Nephron progenitor cell (in vitro differentiated cells): ENCODE measurements around the gene GLYAT.
"Not testable (repeated sequence)": the region's sequence is repeated elsewhere in the genome, so short reads cannot be mapped to it uniquely, and the experiment has no call there.

Experiments
- DNase-seq: peaks from one replicate; pipeline ENCODE4 v3.0.0; 2021
- H3K27ac Mint-ChIP-seq: 2 replicates; pipeline ENCODE4 v1.8.0; 2021; ENCODE audit warnings: mild to moderate bottlenecking, moderate library complexity, mixed read lengths
- H3K27me3 Mint-ChIP-seq: 2 replicates; pipeline ENCODE4 v1.8.0; 2021; ENCODE audit warnings: mild to moderate bottlenecking, low read depth, mixed read lengths; ENCODE audit not compliant: poor library complexity
- H3K36me3 Mint-ChIP-seq: 2 replicates; pipeline ENCODE4 v1.8.0; 2021; ENCODE audit warnings: low read depth, mixed read lengths
- H3K4me1 Mint-ChIP-seq: 2 replicates; pipeline ENCODE4 v1.8.0; 2021; ENCODE audit warnings: mixed read lengths
- H3K4me3 Mint-ChIP-seq: 2 replicates; pipeline ENCODE4 v1.8.0; 2021; ENCODE audit warnings: mild to moderate bottlenecking, moderate library complexity, mixed read lengths
- H3K9me3 Mint-ChIP-seq: 2 replicates; pipeline ENCODE4 v1.8.0; 2021; ENCODE audit warnings: mild to moderate bottlenecking, moderate library complexity, mixed read lengths
- CTCF ChIP-seq: fragments of 200-600 bp; sonication (generic); IDR thresholded peaks from 2 replicates; pipeline ENCODE4 v1.5.0; 2021; ENCODE audit warnings: antibody characterized with exemption

Gene GLYAT

GRCh38 chr11:58727415-58727797 is 4.3 kb downstream of the GLYAT start:
- no peaks in the 10 kb centered on the region for H3K36me3 Mint-ChIP-seq
- H3K27ac Mint-ChIP-seq: no peak overlapping the region
- peaks cover 3% of the 10 kb centered on the region for H3K27me3 Mint-ChIP-seq
- no peak overlapping the region for H3K4me3 Mint-ChIP-seq
- no peak for DNase-seq
- peaks cover 16% of the 10 kb centered on the region for H3K9me3 Mint-ChIP-seq
- no peaks in the 10 kb centered on the region for H3K4me1 Mint-ChIP-seq
- TF ChIP-seq CTCF: no peak

GRCh38 chr11:58726737-58727414 is 4.9 kb downstream of the GLYAT start:
- H3K4me3 Mint-ChIP-seq: no peak overlapping the region
- H3K36me3 Mint-ChIP-seq: no peaks in the 10 kb centered on the region
- peaks cover 3% of the 10 kb centered on the region for H3K27me3 Mint-ChIP-seq
- H3K27ac Mint-ChIP-seq: no peak overlapping the region
- peaks cover 17% of the 10 kb centered on the region for H3K9me3 Mint-ChIP-seq
- DNase-seq: no peak
- no peak for TF ChIP-seq CTCF
- H3K4me1 Mint-ChIP-seq: no peaks in the 10 kb centered on the region

- peaks cover 24% of the 10 kb centered on the region for H3K9me3 Mint-ChIP-seq
- H3K4me3 Mint-ChIP-seq: no peak overlapping the region
- no peaks in the 10 kb centered on the region for H3K4me1 Mint-ChIP-seq
- DNase-seq: no peak
- H3K27me3 Mint-ChIP-seq: no peaks in the 10 kb centered on the region
- H3K36me3 Mint-ChIP-seq: no peaks in the 10 kb centered on the region
- TF ChIP-seq CTCF: no peak
- H3K27ac Mint-ChIP-seq: no peak overlapping the region
Observed at GRCh38 chr11:58719406-58720117, 12.2 kb downstream of the GLYAT start.

GRCh38 chr11:58712531-58712930 is 19.2 kb downstream of the GLYAT start:
- DNase-seq: no peak
- Mint-ChIP-seq H3K27me3 (peaks cover 3% of the 10 kb centered on the region), H3K36me3 (no peaks in the 10 kb centered on the region), H3K27ac (no peak overlapping the region), H3K4me1 (no peaks in the 10 kb centered on the region), H3K9me3 (peaks cover 45% of the 10 kb centered on the region), H3K4me3 (no peak overlapping the region)
- TF ChIP-seq CTCF: no peak

GRCh38 chr11:58711832-58712231 is 19.9 kb downstream of the GLYAT start:
- Mint-ChIP-seq H3K9me3 (peaks cover 47% of the 10 kb centered on the region), H3K4me3 (no peak overlapping the region), H3K36me3 (no peaks in the 10 kb centered on the region), H3K27ac (no peak overlapping the region), H3K4me1 (no peaks in the 10 kb centered on the region), H3K27me3 (peaks cover 6% of the 10 kb centered on the region)
- no peak for TF ChIP-seq CTCF
- DNase-seq: no peak

- no peak overlapping the region for H3K27ac Mint-ChIP-seq
- TF ChIP-seq CTCF: no peak
- no peak for DNase-seq
- no peaks in the 10 kb centered on the region for H3K36me3 Mint-ChIP-seq
- no peaks in the 10 kb centered on the region for H3K4me1 Mint-ChIP-seq
- peaks cover 55% of the 10 kb centered on the region for H3K9me3 Mint-ChIP-seq
- no peak overlapping the region for H3K4me3 Mint-ChIP-seq
- peaks cover 6% of the 10 kb centered on the region for H3K27me3 Mint-ChIP-seq
Observed at GRCh38 chr11:58707767-58708166, 24.0 kb downstream of the GLYAT start.

- H3K27ac Mint-ChIP-seq, H3K4me1 Mint-ChIP-seq, H3K36me3 Mint-ChIP-seq, H3K27me3 Mint-ChIP-seq, H3K4me3 Mint-ChIP-seq, DNase-seq: not testable (repeated sequence)
- peaks cover 27% of the 10 kb centered on the region for H3K9me3 Mint-ChIP-seq
Observed at GRCh38 chr11:58696825-58697224, 34.9 kb downstream of the GLYAT start.
